Testis (tissue), 2 donors: Measurements from ENCODE around the gene SCAMP5.

Experiments used
- CTCF ChIP-seq, 3 experiments: fragments of 450-650 bp in 2 of 3; fragments of 200-600 bp in 1 of 3; sonication (generic) in 1 of 3; IDR thresholded peaks; one replicate each; pipeline ENCODE4 v1.5.1; 2016 to 2019; ENCODE audit warnings: antibody characterized with exemption in 3 of 3, mild to moderate bottlenecking in 2 of 3, moderate library complexity in 1 of 3
- POLR2A ChIP-seq: fragments of 450-650 bp; IDR thresholded peaks from one replicate; pipeline ENCODE4 v1.6.1; 2017; ENCODE audit warnings: antibody characterized with exemption, mild to moderate bottlenecking, moderate library complexity

DNA sequence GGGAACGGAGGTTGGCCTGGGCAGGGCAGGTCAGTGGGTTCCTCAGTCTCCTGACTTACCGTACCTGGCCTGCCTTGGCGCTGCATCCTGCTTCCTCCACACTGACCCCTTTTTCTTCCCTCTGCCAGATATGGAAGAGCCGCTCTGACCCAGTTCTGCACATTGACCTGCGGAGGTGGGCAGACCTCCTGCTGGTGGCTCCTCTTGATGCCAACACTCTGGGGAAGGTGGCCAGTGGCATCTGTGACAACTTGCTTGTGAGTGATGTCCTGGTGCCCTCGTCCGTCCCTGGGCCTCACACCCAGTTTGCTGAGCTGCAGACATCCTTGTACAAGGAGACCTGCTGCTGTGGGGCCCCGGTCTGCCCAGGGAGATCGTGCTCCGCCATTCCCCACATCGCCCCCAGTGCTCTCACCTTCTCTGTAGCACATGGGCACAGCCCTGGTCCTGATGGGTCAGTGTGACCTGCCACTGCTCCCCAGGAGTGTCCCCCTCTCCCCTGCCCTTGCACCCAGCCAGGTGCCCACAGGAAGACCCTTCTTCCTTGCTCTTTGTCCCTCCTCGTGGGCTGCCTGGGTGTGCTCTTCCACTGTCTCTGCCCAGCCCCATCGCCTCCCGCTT, 49.0 kb downstream of the SCAMP5 start:
- TF ChIP-seq CTCF (IDR thresholded peaks at IDR 0.05), result no peak
- no peak for TF ChIP-seq POLR2A
